Fibroblast of upper back skin (primary cell): ENCODE results near the gene ZNF91.
"Not testable (repeated sequence)": the region's sequence is repeated elsewhere in the genome, so short reads cannot be mapped to it uniquely, and the experiment has no call there.

Experiments
- DNase-seq: peaks from one replicate; pipeline ENCODE4 v3.0.0-alpha.2; 2013

Gene ZNF91

DNA sequence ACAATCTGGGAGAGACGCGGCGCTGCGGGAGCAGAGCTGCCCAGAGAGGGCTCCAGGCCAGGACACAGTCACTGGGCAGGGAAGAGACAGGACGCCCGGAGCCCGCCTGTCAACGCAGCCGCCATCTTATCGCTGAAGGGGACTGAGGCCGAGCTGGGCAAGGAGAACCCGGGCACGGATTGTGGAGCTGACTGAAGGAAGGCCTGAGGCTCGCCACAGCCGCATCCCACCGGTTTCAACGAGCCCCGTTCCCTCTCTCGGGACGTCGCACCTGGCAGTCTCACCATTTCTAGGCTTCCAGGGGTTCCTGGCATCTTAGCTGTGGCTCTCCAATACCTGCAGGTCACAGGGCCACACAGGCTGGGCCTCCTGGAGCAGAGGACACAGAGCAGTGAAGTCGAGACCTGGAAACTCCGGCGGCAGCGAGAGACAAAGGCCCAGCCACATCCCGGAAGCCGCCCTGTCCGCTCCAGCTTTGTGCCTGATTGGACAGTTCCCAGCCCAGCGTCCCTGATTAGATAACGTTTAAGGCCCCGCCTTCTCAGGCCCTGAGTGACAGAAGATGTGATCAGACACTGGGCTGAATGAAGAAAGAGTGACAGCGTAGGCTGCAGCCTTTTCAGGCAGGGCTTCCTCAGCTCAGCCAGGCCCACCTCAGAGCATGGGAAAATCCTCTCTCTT lies at the start of gene ZNF91:
Gene ZNF91, minus strand, starts transcription at position 431 of the 681 bp plus-strand sequence. Its CDS starts 117 bp downstream, at position 314.
- peak; percentile 97 for DNase-seq

DNA sequence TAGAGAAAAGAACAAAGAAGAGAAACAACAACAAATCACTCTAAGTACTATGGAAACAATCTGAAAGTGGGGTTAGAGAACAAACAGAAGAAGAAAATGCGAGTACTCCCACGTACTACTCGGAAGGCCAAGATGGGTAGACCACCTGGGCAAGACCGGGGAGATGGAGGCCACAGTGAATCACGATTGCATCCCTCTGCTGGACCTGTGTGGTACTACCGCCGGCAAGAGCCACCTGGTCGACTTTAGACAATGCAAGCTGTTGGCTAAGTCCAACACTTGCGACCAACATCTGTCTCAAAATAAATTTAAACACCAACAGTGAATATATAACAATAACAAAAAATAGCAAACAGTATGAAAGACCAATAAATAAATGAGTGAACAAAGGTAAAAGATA lies 45.5 kb upstream of the ZNF91 start:
- no peak for DNase-seq

DNA sequence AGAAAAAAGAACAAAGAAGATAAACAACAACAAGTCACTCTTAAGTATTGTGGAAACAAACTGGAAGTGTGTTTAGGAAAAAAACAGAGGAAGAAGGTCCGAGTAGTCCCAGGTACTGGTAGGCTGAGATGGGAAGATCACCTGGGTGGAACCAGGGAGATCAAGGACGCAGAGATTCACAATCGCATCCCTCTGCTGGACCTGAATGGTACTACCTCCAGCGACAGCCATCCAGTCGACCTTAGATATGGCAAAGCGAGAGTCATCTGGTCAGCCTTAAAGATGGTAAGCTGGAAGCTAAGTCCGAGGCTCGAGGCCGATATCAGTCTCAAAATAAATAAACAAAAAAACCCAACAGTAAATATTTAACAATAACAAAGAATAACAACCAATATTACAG lies 44.9 kb upstream of the ZNF91 start:
- DNase-seq, result no peak

DNA sequence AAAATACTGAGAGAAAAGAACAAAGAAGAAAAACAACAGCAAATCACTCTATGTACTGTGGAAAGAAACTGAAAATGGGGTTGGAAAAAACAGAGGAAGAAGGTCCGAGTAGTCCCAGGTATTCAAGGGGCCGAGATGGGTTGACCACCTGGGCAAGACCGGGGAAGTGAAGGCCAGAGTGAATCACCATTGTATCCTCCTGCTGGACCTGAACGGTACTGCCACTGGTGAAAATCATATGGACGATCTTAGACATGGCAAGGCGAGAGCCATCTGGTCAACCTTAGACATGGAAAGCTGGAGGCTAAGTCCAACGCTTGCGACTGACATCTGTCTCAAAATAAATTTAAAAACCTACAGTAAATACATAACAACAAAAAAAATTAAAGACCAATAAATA lies 44.4 kb upstream of the ZNF91 start:
- no peak for DNase-seq

DNA sequence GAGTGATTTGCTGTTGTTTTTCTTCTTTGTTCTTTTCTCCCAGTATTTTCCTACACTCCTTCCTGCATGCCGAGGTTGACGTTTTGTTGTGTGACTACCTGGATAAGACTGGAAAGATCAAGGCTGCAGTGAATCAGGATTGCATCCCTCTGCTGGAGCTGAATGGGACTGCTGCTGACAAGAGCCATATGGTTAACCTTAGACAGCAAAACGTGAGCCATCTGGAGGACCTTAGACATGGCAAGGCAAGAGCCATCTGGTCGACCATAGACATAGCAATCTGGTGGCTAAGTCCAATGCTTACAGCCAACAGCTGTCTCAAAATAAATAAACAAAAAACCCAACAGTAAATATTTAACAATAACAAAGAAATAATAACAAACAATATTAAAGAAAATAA lies 42.6 kb upstream of the ZNF91 start:
- DNase-seq, result no peak

DNA sequence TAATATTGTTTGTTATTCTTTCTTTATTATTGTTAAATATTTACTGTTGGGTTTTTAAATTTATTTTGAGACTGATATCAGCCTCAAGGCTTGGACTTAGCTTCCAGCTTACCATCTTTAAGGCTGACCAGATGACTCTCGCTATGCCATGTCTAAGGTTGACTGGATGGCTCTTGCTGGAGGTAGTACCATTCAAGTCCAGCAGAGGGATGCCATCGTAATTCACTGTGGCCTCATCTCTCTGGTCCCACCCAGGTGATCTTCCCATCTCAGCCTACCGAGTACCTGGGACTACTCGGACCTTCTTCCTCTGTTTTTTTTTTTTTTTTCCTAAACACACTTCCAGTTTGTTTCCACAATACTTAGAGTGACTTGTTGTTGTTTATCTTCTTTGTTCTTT lies 41.7 kb upstream of the ZNF91 start:
- DNase-seq, result no peak

DNA sequence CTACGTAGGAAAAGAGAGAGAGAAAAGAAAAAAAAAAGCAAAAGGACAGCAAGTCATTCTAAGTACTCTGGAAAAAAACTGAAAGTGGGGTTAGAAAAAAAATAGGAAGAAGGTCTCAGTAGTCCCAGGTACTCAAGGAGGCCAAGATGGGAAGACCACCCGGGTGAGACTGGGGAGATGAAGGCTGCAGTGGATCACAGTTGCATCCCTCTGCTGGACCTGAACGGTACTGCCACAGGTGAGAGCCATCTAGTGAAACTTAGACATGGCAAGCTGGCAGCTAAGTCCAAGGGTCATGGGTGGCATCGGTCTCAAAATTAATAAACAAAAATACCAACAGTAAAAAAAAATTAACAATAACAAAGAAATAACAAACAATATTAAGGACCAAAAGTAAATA lies 41.0 kb upstream of the ZNF91 start:
- DNase-seq, result no peak

DNA sequence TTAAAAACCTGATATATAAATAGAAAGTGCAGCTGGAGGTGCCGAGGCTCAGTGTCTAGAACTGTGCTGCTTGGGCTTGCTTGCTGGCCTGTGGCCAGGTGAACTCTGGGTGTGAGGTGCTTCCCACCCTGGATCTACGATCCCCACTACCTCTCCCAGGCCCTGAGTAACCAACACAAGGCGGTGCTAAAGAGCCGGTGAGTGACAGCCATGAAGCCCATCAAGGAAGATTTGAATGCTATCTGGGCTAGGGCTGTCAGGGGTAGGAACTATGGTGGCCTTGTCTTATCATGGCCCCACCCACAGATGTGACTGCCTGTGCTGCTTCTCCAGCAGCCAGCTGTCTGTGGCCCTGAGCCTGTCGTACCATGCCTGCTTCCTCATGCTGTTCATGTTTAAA lies 25.6 kb upstream of the ZNF91 start:
- no peak for DNase-seq

DNA sequence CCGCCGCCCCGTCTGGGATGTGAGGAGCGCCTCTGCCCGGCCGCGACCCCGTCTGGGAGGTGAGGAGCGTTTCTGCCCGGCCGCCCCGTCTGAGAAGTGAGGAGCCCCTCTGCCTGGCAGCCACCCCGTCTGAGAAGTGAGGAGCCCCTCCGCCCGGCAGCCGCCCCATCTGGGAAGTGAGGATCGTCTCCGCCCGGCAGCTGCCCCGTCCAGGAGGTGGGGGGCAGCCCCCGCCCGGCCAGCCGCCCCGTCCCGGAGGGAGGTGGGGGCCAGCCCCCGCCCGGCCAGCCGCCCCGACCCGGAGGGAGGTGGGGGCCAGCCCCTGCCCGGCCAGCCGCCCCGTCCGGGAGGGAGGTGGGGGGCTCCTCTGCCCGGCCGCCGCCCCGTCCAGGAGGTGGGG lies 24.0 kb upstream of the ZNF91 start:
- not testable (repeated sequence) for DNase-seq

DNA sequence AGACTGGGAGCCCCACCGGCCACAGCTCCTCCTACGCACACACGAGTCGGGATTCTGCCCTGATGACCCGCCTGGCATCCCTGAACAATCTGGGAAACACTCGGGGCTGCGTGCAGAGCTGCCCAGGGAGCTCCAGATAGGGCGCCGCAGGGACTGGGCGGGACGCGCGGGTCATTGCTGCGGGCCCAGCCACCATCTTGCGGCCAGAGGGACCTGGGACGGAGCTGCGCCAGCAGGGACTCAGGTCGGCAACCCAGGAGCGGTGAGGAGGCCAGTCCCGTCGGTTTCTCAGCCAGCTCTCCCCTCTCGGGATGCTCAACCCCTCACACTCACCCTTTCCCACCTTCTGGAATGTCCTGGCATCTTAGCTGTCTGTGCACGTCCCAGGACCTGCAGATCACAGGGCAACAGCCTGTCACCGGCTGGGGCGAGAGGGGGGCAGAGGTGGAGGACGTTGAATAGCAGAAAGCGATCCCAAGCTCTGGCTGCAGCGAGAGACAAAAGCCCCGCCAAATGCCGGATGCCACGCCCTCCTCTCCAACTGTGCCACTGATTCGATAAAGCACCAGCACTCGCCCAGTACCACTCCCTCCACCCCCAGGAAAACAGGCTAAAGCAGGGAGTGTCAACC lies 20.4 kb upstream of the ZNF91 start:
- no peak for DNase-seq

DNA sequence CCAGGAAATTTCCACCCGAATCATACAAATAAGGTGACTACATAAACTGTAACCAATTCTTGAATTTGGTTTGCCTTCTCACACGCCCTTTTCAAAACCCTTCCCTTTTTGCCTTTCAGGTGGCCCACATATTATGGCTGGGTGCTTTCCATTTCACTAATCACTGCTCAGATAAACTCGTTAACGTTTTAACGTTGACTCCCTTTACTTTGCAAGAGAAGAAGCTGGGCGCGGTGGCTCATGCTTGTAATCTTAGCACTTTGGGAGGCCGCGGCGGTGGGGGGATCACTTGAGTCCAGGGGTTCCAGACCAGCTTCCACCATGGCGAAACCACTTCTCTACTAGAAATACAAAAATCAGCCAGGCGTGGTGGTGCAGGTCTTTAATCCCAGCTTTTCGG lies 19.8 kb upstream of the ZNF91 start:
- no peak for DNase-seq

DNA sequence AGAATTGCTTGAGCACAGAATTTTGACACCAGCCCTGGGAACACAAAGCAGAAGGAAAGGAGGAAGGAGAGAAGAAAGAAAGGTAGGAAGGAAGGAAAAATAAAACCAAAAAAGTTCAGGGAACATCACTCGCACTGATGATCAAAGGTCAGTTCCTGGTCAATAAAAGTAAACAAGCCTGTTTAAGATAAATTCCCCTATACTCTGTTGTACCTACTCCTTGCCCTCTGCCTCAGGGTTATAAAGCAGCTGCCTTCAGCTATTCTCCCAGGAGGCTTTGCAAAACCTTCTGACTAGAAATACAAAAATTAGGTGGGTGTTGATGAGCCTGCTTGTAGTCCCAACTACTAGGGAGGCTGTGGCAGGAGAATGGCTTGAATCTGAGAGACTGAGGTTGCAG lies 14.9 kb upstream of the ZNF91 start:
- no peak for DNase-seq

DNA sequence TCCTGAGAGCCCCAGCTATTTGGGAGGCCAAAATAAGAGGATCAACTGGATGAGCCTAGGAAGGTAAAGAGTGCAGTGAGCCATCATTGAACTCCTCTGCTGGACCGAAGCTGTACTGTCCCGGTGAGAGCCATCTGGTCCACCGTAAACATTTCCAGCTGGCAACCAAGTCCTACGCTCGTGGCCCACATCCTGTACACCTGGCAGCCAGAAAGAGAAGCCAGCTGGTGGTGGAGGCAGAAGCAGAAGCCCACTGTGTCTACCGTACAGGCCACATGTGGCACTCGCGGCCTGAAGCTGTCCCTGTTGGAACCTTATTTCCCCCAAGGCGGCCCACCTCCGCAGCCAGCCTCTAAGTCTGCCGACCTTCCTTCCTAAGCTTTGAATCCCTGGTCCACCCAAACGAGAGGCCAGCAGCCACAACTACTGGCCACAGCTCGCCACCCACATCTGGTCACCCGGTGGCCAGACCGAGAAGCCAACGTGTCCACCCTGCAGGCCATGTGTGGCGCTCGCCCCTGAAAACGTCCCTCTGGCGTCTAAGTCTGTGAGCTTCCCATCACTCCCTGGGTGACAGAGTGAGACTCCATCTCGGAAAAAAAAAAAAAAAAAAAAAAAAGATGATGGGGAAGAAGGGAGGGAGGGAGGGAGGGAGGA lies 14.2 kb upstream of the ZNF91 start:
- no peak for DNase-seq

DNA sequence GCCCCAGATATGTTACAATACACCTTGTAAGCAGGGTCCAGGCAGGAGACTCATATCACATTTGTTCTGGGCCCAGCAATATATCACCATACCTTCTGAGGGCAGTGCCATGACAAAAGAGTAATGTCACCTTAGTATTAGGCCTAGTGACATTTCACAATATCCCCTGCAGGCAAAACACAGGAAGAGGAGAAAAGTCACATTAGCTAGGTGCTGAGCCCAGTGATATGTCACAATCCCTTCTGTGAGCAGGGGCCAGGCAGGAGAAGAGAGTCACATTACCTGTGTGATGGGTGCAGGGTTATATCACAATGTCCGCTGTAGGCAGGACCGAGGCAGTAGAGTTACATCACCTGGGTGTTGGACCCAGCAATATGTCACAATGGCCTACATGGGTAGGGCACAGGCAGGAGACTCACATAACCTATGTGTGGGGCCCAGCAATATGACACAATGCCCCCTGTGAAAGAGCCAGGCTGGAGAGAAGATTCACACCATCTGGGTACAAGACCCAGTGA lies 12.4 kb upstream of the ZNF91 start:
- no peak for DNase-seq

DNA sequence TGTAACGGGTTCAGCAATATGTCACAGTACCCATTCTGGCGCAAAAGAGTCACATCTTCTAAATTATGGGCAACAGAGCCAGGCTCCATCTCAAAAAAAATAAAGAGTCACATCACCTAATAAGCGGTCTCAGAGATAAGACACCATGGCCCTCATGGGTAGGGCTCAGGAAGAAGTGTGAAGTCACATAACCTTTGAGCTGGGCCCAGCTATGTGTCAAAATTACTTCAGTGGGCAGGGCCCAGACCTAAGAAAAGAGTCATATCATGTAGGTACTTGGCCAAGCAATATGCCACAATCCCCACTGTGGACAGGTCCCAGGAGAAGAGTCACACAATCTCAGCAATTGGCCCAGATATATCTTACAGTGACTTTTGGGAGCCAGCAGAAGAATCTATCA lies 11.4 kb upstream of the ZNF91 start:
- no peak for DNase-seq

DNA sequence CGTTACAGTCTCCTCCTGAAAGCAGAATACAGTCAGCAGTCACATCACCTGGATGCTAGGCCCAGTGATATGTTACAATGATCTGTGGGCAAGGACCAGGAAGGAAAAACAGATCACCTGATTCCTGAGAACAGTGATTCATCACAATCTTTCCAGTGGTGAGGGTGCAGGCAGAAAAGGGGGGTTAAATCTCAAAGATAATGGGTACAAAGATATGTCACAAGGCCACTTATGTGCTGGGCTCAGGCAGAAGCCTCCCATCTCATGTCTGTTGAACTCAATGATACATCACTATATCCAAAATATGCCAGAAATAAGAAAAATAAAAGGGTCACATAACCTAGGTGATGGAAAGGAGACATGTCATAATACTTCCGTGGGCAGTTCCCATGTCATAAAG lies 10.8 kb upstream of the ZNF91 start:
- DNase-seq, result no peak

DNA sequence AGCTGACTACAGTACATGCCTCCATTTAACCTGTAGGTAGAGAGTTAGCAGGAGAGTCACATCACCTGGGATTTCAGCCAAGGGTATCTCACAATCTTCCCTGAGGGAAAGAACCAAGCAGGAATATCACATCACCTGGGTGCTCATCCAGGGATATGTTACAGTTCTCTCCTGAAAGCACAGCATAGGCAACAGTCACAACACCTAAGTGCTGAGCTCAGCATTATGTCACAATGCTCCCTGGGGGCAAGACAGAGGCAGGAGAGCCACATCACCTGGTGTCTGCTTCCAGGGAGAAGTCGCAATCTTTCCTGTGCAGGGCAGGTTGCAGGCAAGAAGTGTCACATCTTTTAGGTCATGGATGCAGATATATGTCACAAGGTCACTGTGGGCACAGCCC lies 9.4 kb upstream of the ZNF91 start:
- DNase-seq, result no peak

DNA sequence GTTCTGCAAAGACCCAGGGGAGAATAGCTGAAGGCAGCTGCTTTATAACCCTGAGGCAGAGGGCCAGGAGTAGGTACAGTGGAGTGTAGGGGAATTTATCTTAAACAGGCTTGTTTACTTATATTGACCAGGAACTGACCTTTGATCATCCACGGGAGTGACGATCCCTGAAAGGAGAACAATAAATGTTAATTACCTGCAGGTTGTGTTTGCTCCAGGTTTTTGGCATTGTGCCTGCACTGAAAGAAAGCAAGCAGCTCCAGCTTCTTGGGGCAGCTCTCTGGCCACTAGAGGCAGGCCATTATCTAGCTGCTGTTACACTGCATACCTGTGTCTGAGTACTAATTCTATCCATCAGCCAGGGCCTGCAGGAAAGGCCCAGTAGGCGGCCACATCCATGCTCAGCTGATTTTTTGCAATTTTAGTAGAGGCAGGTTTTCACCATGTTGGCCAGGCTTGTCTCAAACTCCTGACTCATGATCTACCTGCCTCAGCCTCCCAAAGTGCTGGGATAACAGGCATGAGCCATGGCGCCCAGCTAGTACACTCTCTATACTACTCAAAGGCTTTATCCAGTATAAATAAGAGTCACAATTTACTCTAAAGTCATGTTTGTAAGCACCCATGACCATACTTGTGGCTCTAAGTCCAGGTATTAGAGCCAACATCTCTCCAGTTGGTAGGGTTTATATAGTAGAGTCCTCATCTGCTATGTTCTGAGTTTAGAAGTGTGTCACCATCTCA lies 8.5 kb upstream of the ZNF91 start:
- DNase-seq, result no peak

DNA sequence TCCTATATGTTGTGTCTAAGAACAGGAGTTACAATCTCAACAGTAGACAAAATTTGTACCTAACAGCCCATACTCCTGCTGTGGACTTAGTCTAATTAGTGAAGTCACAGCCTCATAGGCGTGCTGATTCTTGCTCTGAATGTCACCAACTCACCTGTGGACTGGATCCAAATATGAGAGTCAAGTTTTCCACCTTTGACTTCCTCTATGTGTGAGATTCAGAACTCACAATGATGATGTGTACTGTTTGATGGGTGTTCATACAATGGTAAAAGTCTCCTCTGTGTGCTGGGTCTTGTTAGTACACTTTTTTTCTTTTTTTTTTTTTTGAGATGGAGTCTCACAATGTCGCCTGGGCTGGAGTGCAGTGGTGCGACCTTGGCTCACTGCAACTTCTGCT lies 7.8 kb upstream of the ZNF91 start:
- DNase-seq, result no peak

DNA sequence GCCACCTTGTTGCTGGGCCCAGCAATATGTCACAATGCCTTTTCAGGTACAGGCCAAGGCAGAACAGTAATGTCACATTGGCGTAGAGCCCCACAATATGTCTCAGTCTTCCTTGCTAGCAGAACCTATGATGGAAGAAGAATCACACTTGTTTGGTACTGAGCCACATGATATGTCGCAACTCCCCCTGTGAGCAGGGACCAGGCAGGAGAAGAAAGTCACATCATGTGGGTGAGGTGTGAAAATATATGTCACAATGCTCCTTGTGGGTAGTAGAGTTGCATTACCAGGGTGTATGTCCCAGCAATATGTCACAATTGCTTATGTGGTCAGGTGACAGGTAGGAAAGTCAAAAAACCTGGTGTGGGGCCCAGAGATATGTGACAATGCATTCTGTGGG lies 7.1 kb upstream of the ZNF91 start:
- no peak for DNase-seq

DNA sequence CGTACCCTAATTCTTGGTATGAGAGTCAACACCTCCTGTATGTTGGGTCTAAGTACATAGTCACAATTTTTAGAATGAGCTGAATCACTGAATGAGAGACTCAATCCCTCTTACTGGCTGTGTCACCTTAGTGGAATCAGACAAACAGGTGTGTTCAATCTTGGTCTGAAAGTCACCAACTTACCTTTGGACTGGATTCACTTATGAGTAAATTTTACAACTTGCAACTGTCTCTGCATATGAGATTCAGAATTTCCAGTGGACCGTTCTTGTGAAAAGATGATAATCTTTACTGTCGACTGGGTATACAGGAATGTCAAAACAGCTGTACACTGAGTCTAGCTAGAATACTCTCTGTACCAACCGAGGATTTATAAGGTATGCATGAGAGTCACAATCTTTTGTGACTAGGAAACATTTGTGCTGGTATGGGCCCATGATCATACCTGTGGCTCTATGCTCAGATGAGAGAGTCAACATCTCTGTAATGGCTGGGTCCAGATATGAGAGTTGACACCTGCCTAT lies 5.9 kb upstream of the ZNF91 start:
- no peak for DNase-seq

DNA sequence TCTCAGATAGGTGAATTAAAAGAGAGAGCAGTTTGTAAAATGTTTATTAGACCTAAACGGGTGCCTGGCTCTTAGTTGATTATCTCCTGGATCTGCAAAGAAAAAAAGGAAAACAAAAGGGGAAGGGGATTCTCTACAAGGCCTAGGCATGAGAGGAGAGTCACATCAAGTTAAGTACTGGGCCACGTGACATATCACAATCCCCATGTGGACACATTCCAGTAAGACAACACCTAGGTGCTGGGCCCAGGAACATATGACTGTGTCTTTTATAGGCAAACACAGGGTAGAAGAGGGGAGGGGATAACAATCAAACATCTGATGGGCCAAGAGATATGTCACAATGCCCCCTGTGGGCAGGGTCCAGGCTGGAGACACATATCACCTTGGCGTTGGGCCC lies 4.2 kb upstream of the ZNF91 start:
- no peak for DNase-seq

DNA sequence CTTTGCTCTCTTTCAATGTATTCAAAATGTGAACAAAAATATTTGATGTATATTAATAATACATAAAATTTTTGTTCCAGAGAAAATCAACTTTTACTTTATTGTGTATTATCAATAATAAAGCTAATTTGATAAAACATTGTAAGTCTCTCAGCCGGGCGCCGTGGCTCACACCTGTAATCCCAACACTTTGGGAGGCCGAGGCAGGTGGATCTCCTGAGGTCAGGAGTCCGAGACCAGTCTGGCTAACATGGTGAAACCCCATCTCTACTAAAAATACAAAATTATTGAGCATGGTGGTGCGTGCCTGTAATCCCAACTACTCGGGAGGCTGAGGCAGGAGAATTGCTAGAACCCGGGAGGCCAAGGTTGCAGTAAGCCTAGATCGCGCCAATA lies 449 bp upstream of the ZNF91 start:
- not testable (repeated sequence) for DNase-seq
